Measurements from ENCODE around the gene ACTR3.

Gene ACTR3

GRCh38 chr2:113966171-113966570 lies 76.3 kb downstream of the ACTR3 start:
- Histone ChIP-seq H3K4me3 (ENCODE audit: low read length) (no peak overlapping the region), H3K4me2 (ENCODE audit: low read length) (peak overlapping the region; percentile 41)

GRCh38 chr2:113966832-113967231 lies 76.9 kb downstream of the ACTR3 start:
- Histone ChIP-seq H3K79me2 (ENCODE audit: control insufficient read depth, low read length) (no peaks in the 10 kb centered on the region), H3K4me1 (ENCODE audit: control insufficient read depth, low read length) (peaks cover 23% of the 10 kb centered on the region), H3K4me3 (ENCODE audit: low read length) (no peak overlapping the region), H3K4me2 (ENCODE audit: low read length) (peak overlapping the region; percentile 41), H3K36me3 (ENCODE audit: control insufficient read depth, low read length) (peaks cover 3% of the 10 kb centered on the region; the same call in 1 of the 2 replicates), H3K9me3 (ENCODE audit: control insufficient read depth, insufficient read depth, low read length) (no peaks in the 10 kb centered on the region), H4K20me1 (ENCODE audit: control insufficient read depth, insufficient read depth, low read depth, low read length) (no peaks in the 10 kb centered on the region), H3F3A (ENCODE audit: control insufficient read depth, insufficient read depth) (peaks cover 42% of the 10 kb centered on the region), H3K9me2 (replicated peaks; ENCODE audit: control insufficient read depth, low read length) (no peaks in the 10 kb centered on the region), H3K27me3 (ENCODE audit: control insufficient read depth, low read length) (no peaks in the 10 kb centered on the region), H3K27ac (ENCODE audit: low read depth, low read length) (no peak overlapping the region)
- TF ChIP-seq EZH2phosphoT487 (IDR thresholded peaks at IDR 0.05; ENCODE audit: borderline replicate concordance, low read length): no peak
- no peak for TF ChIP-seq CTCF (IDR thresholded peaks at IDR 0.05; ENCODE audit: low read depth, low read length, poor library complexity, severe bottlenecking)

More at GRCh38 chr2:113966171-113966570, 76.3 kb downstream of the ACTR3 start:
- H3K36me3 ChIP-seq (ENCODE audit: control insufficient read depth, low read length): peaks cover 4% of the 10 kb centered on the region; the same call in 1 of the 2 replicates
- H3K27ac ChIP-seq (ENCODE audit: low read depth, low read length): no peak overlapping the region
- H4K20me1 ChIP-seq (ENCODE audit: control insufficient read depth, insufficient read depth, low read depth, low read length): no peaks in the 10 kb centered on the region
- H3K4me1 ChIP-seq (ENCODE audit: control insufficient read depth, low read length): peaks cover 23% of the 10 kb centered on the region
- H3K27me3 ChIP-seq (ENCODE audit: control insufficient read depth, low read length): no peaks in the 10 kb centered on the region
- TF ChIP-seq EZH2phosphoT487 (IDR thresholded peaks at IDR 0.05; ENCODE audit: borderline replicate concordance, low read length) (no peak), CTCF (IDR thresholded peaks at IDR 0.05; ENCODE audit: low read depth, low read length, poor library complexity, severe bottlenecking) (no peak)
- no peaks in the 10 kb centered on the region for H3K9me3 ChIP-seq (ENCODE audit: control insufficient read depth, insufficient read depth, low read length)
- no peaks in the 10 kb centered on the region for H3K9me2 ChIP-seq (replicated peaks; ENCODE audit: control insufficient read depth, low read length)
- no peaks in the 10 kb centered on the region for H3K79me2 ChIP-seq (ENCODE audit: control insufficient read depth, low read length)
- H3F3A ChIP-seq (ENCODE audit: control insufficient read depth, insufficient read depth): peaks cover 47% of the 10 kb centered on the region

- no peak overlapping the region for H3K4me3 ChIP-seq (ENCODE audit: low read length)
- no peaks in the 10 kb centered on the region for H4K20me1 ChIP-seq (ENCODE audit: control insufficient read depth, insufficient read depth, low read depth, low read length)
- H3K79me2 ChIP-seq (ENCODE audit: control insufficient read depth, low read length): no peaks in the 10 kb centered on the region
- H3K4me2 ChIP-seq (ENCODE audit: low read length): peak overlapping the region; percentile 41; the same call in 1 of the 2 replicates
- H3K27me3 ChIP-seq (ENCODE audit: control insufficient read depth, low read length): no peaks in the 10 kb centered on the region
- peaks cover 23% of the 10 kb centered on the region for H3K4me1 ChIP-seq (ENCODE audit: control insufficient read depth, low read length)
- H3K27ac ChIP-seq (ENCODE audit: low read depth, low read length): no peak overlapping the region
- no peaks in the 10 kb centered on the region for H3K9me3 ChIP-seq (ENCODE audit: control insufficient read depth, insufficient read depth, low read length)
- H3K36me3 ChIP-seq (ENCODE audit: control insufficient read depth, low read length): peaks cover 3% of the 10 kb centered on the region; the same call in 1 of the 2 replicates
- H3F3A ChIP-seq (ENCODE audit: control insufficient read depth, insufficient read depth): peaks cover 38% of the 10 kb centered on the region
- TF ChIP-seq EZH2phosphoT487 (IDR thresholded peaks at IDR 0.05; ENCODE audit: borderline replicate concordance, low read length) (no peak), CTCF (IDR thresholded peaks at IDR 0.05; ENCODE audit: low read depth, low read length, poor library complexity, severe bottlenecking) (no peak)
- no peaks in the 10 kb centered on the region for H3K9me2 ChIP-seq (replicated peaks; ENCODE audit: control insufficient read depth, low read length)
These were observed 77.4 kb downstream of the ACTR3 start for GRCh38 chr2:113967272-113967671.
